Cardiac fibroblast (primary cell): ENCODE results near the gene AAGAB.

Experiments
- DNase-seq, 2 donors: peaks; one replicate each; pipeline versions ENCODE4 v3.0.0 to v3.0.0-alpha.2; 2010; ENCODE audit warnings: low read depth in 2 of 2
- H3K4me3 ChIP-seq, 2 donors: replicated peaks in 1 of 2; 1 replicate in 1 of 2; 2 replicates in 1 of 2; pipeline ENCODE4 v1.5.1; 2011; ENCODE audit warnings: low read depth in 2 of 2, low read length in 2 of 2, mild to moderate bottlenecking in 2 of 2, moderate library complexity in 1 of 2
- TF ChIP-seq, protein P1 (sequence below): IDR thresholded peaks from one replicate; pipeline ENCODE4 v1.5.1; 2011; ENCODE audit warnings: low read depth, mild to moderate bottlenecking, low read length, inconsistent platforms

Gene AAGAB

DNA sequence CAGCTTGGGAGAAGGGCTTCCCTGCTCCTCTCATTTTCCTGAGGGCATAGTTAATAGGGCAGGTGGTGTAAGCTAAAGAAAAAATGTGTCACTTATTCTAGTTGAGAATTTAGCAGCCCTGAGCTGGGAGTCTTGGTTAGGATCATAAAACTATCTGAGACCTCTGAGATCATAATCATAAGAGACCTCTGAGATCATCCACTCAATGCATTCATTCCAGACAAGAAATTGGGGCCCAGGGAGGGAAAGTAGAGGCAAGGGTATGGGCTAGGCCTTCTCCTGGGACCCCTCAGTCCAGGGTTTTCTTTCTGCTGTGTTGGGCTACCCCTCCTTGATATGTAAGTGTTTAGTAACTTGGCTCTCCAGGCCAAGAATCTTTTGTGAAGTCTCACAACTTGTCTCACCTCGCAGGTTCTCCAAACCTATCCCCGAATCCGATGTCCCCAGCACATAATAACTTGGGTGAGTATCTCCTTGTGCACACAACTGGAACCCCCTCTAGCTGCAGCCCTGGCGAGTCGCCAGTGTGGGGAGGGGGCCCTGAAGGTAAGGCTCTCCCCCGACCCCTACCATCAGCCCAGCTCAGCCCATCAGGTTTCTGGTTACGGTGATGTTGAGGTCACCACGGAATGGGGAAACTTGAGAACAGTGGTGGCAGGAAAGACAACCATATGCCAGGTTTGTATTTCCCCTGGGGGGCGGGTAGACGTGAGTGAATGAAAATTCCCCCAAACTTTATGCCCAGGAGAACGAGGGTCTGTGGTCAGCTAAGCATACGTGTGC, 84.1 kb downstream of the AAGAB start:
- DNase-seq: no peak
- TF ChIP-seq, protein P1, sequence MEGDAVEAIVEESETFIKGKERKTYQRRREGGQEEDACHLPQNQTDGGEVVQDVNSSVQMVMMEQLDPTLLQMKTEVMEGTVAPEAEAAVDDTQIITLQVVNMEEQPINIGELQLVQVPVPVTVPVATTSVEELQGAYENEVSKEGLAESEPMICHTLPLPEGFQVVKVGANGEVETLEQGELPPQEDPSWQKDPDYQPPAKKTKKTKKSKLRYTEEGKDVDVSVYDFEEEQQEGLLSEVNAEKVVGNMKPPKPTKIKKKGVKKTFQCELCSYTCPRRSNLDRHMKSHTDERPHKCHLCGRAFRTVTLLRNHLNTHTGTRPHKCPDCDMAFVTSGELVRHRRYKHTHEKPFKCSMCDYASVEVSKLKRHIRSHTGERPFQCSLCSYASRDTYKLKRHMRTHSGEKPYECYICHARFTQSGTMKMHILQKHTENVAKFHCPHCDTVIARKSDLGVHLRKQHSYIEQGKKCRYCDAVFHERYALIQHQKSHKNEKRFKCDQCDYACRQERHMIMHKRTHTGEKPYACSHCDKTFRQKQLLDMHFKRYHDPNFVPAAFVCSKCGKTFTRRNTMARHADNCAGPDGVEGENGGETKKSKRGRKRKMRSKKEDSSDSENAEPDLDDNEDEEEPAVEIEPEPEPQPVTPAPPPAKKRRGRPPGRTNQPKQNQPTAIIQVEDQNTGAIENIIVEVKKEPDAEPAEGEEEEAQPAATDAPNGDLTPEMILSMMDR: no peak
- no peak overlapping the region for H3K4me3 ChIP-seq

DNA sequence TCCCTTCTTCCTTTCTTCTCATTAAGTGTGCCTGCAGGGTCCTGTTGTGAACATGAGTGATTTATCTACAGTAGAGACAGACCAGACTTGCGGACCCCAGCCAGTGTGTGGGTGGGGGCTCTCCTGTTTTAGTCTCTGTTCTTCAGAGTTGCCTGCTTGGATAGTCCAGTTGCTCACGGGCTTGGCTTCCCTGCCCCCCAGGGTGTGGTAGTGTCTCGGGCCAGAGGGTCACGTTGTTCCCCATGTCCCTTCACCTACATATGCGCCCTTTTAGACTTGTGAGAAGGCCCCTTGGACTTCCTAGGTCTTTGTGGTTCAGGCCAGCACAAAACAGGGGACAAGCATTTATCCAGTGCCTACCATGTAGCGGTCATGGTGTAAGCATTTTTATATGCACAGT, 85.8 kb downstream of the AAGAB start:
- no peak for DNase-seq
- TF ChIP-seq, protein P1: no peak
- H3K4me3 ChIP-seq: no peak overlapping the region

DNA sequence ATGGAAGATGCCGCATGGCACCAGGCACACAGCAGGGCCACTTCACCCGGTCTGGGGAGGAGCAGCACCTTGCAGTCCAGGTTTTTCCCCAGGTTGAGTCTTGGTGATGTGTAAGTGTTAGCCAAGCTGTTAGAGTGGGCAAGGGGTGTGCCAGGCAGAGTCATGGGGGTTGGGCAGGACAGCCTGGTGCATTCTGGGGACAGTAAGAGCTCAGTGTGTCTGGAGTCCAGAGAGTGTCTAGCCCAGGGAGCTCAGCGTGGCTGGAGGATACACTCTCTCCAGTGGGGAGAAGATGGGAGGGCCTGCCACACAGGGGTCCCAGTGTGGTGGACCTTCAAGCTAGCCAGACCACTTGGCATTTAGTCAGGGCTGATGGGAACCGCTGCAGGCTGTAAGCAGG, 87.4 kb downstream of the AAGAB start:
- H3K4me3 ChIP-seq: no peak overlapping the region
- DNase-seq: no peak
- TF ChIP-seq, protein P1: no peak

DNA sequence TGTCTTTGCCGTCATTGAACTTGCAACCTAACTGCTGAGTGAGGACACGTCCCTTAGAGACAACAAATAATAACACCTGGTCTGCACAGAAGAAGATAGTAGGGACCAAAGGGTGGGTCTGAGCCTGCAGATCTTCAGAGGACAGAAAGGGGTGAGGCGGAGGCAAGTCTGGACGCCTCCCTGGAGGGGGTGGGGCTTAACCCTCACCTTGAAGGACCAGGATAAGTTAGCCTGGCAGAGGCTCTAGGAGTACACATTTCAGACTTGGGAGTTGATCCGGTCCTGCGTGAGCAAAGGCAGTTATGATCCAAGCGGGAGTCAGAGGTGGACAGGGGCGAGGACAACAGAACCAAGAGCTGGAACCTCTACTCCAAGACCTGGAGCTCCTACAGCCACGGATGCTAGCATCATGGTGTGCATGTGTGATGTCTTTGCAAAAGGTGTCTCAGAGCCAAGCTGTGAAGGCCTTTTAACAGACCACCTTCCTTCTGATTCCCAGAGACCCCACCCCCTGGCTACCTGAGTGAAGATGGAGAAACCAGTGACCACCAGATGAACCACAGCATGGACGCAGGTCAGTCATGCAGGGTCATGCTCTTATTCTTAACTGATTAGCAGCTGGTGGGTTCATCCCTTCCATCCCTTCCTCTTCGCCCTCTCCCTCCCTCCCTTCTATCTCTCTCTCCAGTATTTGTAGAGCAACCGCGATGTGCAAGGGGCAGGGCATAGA, 88.0 kb downstream of the AAGAB start:
- H3K4me3 ChIP-seq: no peak overlapping the region
- TF ChIP-seq, protein P1: no peak
- DNase-seq: no peak

DNA sequence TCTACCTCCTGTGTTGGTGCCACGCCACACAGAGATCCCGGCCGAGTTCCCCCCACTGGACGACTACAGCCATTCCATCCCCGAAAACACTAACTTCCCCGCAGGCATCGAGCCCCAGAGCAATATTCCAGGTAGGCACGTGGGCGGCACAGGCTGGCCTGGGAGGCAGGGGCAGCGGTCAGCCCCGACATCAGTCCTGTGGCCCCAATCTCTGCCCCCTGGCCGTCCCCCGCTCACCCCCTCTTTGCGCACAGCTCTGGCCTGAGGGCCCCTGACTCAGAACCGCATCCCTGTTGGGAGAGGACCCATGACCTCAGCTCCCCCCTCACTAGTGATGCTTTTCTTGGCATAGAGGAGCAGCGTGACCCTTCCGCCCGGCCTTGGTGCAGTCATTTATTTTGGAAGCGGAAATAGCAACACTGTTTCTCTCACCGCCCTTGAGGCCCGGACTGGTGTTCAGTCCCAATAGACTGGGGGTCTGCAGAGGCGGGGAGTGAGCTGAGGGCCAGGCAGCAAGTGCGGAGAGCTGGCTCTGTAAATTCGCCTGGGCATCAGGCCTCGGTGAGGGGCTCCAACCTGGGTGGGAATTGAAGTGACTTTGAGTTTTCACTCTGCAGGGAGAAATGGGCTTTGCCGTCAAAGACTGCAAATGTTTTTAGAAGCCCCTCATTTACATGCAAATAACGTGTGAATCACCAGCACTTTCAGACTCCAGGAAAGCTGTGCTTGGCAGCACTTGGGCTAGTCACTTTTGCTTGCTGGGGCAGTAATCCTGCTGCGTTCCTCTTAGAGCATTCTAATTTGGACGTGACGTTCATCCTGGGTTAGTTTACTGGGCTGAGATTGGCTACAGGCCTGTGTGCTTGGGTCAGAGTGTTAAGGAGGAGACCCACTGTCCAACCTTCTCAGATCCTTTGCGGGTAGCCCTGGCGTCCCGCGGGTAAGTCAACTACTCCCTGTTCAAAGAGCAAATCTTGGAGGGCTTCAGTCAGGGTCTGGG, 88.9 kb downstream of the AAGAB start:
- DNase-seq: peak; percentile 75 to 91
- H3K4me3 ChIP-seq: no peak overlapping the region
- TF ChIP-seq, protein P1: no peak

DNA sequence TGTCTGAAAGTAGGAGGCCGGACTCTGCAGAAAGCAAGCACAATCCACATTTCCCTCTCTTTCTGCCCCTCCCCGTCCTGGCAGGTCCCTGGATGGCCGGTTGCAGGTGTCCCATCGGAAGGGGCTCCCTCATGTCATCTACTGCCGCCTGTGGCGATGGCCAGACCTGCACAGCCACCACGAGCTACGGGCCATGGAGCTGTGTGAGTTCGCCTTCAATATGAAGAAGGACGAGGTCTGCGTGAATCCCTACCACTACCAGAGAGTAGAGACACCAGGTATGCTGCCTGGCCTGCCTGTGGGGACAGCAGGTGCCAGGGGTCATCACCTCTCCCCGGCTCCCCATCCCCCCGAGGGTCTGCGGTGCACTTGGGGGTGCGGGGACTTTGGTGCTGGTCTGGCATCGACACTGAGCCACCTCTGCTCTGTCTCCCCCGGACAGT, 89.6 kb downstream of the AAGAB start:
- no peak for DNase-seq
- TF ChIP-seq, protein P1: peak; percentile 18
- no peak overlapping the region for H3K4me3 ChIP-seq
